Inflammatory macrophage treated with lipopolysaccharide for 4 hours (primary cell): ENCODE data around the gene CSPG4.
"Not testable (repeated sequence)": the region's sequence is repeated elsewhere in the genome, so short reads cannot be mapped to it uniquely, and the experiment has no call there.

Source experiments
- DNase-seq: peaks from one replicate; pipeline ENCODE4 v3.0.0-alpha.2; 2020

Gene CSPG4

DNA sequence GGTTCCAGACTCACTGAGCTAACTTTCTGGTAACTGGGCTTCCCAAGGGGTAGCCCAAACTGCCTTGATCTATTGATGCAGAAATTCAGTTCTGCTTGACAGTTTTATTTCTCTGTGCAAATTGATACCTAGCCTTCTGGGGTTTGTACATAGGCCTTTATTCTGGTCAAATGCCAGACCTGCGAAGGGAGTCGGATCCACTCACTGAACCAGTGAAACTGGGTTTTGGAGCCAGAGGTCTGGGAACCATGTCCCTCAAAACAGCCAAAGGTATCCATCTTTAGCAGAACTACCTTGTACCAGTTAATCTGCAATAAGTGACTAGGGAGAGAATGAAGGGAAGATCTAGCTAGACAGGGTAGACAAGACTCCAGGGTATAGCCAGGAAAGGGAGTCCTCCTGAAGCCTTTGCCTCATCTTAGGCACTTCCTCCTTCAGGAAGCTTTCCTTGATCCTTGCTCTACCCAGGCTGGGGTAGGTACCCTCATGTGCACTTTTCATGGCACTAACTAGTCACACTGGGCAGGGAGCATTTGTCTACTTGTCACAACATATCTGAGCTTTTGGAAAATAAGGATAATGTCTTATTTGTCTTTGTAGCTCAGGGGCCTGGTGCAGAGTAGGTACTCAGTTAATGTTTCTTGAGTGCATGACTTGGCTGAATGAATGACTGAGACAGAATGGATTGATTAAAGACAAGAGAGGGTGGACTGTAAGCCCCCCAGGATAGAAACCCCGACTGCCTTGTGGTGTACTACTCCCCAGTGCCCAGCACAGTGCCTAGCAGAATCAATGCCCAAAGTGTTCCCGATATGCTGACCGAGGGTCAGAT lies 66.3 kb downstream of the CSPG4 start:
- DNase-seq: no peak

- DNase-seq: no peak
Observed at GRCh38 chr15:75644376-75644775, 68.3 kb downstream of the CSPG4 start.

GRCh38 chr15:75641603-75642002 lies 71.0 kb downstream of the CSPG4 start:
- DNase-seq: no peak

DNA sequence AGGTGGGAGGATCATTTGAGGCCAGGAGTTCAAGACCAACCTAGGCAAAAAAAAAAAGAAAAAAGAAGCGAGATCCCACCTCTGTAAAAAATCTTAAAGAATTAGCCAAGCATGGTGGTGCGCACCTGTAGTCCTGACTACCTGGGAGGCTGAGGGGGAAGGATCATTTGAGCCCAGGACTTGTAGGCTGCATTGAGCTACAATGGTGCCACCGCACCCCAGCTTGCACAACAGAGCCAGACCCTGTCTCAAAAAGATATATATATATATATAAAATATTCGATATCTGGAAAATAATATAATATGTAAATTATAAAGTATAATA lies 71.5 kb downstream of the CSPG4 start:
- DNase-seq: no peak

DNA sequence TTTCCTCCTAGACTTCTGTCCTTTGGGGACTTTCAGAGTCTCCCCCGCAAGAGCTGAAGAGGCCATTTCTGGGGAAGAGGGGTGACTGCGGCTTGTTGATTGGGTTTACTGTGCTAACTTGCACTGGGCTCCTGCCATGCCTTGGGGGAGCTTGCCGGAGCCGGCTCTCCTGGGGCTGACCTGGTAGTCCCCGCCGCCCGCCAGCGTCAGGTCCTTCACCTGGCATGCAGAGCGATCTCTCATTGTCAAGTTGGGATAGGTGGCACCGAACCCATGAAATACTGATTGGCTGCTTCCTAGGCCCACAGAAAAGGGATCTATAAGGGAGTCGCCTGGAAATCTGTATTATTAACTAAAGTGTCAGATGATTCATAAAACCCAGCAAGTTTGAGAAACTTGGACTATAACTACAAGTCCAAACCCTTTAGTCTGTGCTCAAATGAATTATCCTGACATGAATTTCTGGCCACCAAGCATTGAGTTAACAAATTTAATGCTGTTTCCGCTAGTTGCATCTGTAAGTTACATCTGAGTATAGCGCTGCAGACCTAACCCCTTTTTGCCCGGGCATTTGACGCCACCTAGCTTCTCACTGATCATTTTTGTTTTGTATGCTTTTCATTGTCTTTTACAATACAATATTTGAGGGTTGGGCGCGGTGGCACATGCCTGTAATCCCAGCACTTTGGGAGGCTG lies 72.0 kb downstream of the CSPG4 start:
- peak; percentile 32 for DNase-seq

DNA sequence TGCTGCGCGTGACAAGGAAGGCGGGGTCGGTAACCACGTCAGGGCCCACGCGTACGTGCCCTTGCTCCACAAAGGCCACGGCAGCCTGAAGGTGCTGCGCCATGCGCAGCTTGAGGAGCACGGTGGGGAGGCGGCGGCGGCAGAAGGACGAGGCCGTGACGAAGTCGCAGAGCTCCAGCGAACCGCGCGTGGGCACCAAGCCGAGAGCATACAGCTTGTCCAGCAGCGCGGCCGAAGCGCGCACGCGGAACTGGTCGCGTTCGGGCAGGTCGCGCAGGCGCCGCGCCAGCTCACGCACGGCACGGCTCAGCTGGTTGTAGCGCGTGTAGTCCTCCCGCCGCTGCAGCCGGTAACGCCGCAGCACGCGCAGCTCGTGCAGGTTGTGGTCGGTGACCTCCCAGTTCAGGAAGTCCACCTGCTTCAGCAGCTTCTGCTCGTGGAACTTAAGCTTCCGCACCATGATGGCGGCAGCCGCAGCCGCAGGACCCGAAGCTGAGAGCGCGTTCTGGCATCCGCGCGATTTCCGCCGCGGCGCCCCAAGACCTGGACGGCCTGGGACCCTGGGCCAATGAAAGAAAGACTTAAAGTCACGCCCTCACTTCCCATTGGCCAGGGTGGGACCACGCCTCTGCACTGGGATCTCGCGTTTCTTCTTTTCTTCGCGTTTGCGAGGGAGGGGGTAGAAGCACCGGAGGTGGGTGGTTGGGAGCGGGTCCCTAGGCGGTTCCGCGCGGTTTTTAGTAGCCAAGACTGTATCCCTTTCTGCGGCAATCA lies 72.8 kb downstream of the CSPG4 start, which contains the start of gene IMP3:
IMP3 (minus strand) TSS at position 516 of the 774 bp plus-strand sequence; CDS start at position 460, 56 bp downstream.
- peak; percentile 98 for DNase-seq

GRCh38 chr15:75639191-75639708 lies 73.4 kb downstream of the CSPG4 start:
- DNase-seq: peak; percentile 58

DNA sequence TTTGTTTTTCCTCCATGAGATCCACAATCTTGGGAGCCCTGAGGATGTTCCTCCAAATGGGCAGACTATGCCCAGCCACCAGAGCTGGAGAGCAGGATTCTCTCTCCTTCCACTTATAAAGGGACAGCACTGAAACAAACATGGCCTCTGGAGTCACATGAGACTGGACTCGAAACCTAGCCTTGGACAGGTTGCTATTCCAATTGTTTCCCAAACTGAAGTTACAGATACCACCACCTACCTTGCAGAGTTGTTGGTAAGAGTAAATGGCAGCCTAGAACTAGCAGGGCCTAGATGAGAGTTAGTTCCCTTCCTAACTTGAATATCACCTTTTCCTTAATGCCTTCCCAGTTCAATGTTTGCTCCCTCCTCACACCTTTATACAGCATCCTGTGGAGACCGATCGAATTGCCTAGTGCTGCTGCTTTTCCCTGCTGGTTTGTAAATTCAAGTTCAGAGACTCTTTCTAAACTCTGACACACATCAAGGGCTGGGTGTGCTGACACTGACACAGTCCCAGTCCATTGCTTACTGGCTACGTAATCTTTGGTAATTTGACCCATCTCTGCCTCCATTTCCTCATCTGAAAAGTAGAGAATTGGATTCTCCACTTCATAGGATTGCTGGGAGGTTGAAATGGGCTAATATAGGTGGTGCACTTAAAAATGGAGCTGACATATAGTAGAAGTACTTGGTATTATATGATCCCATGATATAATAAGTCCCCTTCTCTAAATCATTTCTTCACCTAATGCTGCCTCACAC lies 75.2 kb downstream of the CSPG4 start:
- DNase-seq: no peak

DNA sequence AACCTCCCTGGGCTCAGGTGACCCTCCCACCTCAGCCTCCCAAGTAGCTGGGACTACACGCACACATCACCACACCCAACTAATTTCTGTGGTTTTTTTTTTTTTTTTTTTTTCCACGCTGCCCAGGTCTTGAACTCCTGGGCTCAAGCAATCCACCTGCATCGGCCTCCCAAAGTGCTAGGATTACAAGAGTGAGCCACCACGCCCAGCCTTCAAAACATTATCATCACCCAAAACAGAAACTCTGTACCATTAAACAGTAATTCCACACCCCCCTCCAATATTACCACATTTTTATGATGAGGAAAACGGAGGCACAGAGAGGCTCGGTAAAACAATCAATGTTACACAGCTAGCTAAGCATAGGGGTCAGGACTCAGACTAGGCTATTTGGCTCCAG lies 76.6 kb downstream of the CSPG4 start:
- DNase-seq: no peak

DNA sequence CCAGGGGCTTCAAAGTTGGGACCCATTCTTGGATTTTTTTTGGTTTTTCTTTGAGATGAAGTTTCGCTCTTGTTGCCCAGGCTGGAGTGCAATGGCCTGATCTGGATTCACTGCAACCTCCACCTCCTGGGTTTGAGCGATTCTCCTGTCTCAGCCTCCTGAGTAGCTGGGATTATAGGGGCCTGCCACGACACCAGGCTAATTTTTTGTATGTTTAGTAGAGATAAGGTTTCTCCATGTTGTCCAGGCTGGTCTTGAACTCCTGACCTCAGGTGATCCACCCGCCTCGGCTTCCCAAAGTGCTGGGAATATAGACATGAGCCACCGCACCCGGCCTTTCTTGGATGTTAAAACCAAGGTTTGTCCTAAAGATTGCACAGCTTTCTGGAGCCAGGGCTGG lies 78.7 kb downstream of the CSPG4 start:
- DNase-seq: not testable (repeated sequence)

- DNase-seq: no peak
Observed at GRCh38 chr15:75631935-75632334, 80.7 kb downstream of the CSPG4 start.

DNA sequence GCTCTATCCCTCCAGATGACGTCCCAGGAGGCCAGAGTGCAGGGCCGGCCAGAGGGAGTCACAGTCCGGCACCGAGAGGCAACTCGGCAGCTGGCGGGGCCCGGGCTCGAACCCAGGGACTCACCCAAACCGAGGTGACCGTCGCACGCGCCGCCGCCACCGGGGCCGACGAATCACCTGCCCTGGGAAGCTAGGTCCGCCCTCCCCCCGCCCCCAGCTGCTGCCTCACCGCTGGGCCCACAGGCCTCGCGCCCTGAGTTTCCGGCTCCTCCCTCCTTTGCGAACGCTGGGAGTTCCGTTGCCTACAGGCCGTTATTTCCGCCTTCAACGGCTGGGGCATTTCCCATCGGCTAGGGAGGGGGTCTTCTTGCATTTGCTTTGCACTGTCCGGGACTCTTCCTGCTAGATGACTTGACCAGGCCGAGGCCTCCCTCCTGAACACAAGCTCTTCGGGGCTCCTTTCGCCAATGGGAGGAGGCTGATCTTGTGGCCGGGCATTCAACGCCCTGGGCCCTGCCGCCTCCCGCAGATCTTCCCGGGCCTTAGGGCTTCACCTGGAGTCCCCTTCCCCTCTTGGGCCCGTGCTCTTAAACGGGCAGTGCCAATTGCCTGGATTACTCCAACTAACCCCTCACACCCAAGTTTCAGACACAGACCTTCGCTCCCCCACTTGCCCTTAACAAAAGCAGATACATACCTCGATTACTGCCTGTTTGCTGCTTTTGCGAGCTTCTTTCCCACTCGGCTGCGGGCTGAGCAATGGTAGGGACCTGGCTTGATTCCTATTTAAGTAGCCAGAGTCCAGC lies 86.9 kb downstream of the CSPG4 start, which contains the start of gene SNUPN:
SNUPN (minus strand) TSS at position 184 of the 806 bp plus-strand sequence. CDS start 4,674 bp downstream, outside the sequence.
- DNase-seq: peak; percentile 93
